CD4-positive, alpha-beta T cell treated with Interleukin-17A for 1 hour (primary cell): ENCODE measurements around the gene RICTOR.
A peak's percentile ranks its signal among the peaks of the same experiment; 100 is the strongest.

Experiments
- DNase-seq: peaks from one replicate; pipeline ENCODE4 v3.0.0-alpha.2; 2020

The RICTOR gene

DNA sequence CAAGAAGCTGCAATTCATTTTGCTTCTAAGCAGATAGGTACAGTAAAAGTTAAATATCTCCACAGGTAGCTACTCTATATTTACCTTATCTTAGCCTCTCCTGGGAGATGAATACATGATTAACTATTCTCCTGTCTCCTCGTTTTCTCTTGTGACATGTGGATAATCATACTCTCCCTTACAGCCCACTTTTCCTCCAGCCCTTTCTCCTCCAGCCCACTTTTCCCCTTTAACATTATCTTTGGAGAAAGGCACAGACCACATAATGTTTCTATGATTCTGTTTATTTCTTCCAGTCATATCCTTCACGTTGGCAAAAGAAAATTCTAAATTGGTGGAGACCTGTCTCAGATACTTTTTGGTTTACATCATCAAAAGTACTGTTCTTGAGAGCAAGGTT lies 144.4 kb downstream of the RICTOR start:
- DNase-seq, result no peak

DNA sequence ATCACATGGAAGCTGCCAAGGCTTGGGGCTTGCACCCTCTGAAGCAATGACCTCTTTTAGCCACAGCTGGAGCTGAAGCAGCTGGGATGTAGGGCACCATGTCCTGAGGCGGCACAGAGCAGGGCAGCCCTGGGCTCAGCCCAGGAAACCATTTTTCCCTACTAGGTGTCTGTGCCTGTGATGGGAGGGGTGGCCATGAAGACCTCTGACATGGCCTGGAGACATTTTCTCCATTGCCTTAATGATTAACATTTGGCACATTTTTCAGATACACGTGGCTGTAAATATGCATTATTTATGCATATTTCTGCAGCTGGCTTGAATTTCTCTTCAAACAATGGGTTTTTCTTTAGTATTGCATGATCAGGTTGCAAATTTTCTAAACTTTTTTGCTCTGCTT lies 146.7 kb downstream of the RICTOR start:
- no peak for DNase-seq

DNA sequence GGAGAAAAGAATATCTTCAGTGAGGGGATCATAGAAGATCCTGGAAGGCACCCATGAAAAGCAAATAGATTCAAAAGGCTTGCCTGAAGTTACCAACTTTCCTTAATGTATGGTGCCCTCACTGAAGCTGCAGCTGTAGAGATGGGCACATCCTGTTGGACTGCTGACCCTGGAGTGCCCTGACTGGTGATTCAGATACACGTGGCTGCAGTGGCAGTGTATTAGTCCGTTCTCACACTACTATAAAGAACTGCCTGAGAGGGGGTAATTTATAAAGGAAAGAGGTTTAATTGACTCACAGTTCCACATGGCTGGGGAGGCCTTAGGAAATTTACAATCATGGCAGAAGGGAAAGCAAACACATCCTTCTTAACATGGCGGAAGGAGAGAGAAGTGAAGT lies 148.1 kb downstream of the RICTOR start:
- DNase-seq, result no peak

DNA sequence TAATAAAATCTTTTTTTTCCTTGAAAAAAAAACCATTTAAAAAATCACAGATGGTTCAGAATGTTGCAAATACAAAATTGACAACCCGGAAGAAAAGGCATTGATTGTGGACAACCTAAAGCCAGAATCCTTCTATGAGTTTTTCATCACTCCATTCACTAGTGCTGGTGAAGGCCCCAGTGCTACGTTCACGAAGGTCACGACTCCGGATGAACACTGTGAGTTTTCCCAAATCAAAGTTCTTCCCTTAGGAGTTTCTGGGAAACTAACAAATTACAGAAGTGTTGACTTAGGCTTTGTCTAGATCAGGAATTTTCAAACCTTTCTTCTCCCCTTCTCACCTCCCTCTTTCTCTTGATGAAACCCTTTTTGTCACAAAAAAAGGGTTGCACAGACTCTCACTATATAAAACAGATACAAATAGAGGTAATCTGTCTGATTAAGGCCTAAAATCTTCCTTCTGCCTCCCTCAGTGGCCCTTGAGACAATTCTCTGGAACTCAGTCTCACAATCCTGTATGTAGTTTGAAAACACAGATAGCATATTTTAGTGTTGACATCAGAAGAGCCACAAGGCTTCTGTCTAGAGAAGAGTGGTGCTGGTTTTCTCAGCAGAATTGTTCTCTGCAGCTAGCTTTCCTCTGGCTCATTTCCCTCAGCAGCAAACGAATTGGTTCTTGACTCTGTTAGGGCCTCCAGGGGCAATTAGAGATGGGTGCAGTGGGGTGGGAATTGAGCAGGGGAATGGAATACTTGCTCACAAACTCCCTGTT lies 148.9 kb downstream of the RICTOR start:
- DNase-seq, result no peak

DNA sequence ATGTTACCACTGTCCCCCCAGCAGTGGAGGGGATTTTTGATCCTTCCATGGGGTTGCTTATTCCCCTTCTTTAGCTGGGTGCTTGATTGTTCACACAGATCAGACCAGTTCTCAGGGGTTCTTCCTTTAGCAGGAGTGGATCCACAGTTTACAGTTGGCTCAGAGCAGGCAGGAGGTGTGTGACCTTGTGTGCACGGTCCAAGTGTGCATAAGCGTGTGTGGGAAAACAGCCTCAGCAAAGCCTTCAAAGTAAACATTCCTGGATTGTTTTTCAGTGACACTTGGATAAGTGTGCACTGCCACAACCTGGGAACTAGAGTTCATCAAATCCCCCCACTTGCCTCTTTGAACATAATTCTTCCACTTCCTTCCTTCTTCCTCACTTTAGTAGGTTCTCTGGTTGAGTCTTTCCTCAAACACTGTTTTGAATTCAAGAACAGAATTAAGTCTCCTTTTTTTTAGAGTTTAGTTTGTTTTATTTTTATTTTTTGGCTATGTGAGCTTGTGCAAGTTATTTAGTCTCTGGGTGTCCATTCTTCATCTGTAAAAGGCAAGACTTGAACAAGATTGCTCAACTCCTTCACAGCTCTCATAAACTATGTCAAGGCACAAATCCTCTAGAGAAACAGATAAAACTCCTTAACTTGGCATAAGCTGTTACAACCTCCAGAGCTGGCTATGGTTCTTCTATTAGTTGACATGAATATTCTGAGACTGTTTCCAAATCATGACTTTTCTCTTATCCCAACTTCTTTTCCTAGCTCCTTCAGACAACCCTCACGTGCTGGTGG lies 150.3 kb downstream of the RICTOR start:
- DNase-seq, result no peak

DNA sequence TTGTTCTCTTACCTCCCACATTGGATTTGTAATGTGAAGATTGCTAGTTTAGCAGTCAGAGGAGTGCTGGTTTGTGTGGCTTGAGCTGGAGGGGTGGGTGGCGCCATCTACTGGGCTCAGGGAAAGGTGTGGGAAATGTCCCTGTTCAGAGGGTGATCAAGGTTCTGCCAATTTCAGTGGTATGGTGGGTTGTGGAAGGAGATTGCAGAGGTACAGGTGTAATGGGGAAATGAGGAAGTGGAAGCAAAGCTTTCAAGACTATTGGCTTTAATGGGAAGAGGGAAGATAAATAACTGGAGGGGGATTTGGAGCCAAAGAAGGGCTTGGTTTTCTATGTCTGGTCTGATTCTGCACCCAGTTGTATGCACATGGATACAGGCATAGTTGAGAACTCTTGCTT lies 152.0 kb downstream of the RICTOR start:
- DNase-seq, result peak; percentile 43

DNA sequence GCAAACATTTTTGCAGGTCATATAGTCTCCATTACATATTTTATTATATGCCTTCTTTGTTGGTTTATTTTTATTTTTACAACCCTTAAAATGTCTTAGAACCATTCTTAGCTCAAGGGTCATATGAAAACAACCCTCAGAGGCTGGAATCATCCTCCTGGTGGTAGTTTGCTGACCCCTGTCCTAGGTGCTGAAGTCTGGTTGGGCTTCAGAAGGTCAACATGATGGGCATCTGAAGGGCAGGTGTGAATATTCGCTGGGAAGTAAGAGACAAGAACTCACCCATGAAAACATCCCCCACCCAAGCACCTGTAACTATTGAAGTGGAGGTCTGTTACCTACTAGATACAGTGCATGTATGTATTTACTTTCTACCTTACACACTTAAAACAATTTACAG lies 153.0 kb downstream of the RICTOR start:
- DNase-seq, result no peak

DNA sequence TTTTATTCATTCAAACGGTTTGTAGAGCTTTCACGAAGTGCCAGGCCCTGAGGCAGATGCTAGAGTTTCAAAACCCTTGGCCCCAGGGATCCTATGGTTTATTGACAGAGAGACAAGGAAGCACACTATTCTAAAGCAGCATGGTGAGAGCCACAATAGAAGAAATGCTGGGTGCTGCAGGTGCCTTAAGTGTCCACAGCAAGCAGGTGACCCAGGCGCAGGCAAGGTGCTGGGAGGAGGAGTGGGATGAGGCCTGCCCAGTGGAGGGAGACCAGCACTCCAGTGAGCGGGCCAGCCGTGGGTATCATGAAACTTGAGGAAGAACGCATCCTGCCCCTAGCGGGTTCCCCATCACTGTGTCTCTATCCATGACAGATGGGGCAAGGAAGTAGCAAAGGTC lies 157.4 kb downstream of the RICTOR start:
- no peak for DNase-seq

DNA sequence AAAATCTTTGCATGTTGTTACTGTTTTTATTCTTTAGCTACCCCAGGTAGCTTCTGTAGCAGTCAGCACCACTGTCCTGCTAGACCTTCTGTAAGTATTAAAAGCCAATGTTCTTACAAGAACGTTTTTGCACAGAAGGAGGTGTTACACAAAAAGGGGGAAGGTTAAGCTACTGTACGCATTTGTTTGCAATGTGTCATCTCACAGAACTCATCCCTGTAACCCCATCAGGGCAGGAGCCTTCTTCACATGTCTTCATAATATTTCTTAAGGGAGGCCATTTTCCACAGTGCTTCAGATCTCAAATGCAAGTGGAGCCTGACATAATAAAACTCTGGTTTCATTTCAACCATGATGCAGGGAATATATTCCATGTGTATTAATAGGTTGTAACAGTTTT lies 160.5 kb downstream of the RICTOR start:
- DNase-seq, result no peak

DNA sequence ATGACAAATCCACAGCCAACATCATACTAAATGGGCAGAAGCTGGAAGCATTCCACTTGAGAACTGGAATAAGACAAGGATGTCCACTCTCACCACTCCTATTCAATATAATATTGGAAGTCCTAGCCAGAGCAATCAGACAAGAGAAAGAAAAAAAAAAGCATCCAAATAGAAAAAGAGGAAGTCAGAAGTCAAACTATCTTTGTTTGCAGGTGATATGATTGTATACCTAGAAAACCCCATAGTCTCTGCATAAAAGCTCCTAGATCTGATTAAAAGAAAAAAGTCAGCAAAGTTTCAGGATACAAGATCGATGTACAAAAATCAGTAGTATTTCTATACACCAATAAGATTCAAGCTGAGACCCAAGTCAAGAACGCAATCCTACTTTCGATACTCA lies 162.3 kb downstream of the RICTOR start:
- DNase-seq, result no peak

DNA sequence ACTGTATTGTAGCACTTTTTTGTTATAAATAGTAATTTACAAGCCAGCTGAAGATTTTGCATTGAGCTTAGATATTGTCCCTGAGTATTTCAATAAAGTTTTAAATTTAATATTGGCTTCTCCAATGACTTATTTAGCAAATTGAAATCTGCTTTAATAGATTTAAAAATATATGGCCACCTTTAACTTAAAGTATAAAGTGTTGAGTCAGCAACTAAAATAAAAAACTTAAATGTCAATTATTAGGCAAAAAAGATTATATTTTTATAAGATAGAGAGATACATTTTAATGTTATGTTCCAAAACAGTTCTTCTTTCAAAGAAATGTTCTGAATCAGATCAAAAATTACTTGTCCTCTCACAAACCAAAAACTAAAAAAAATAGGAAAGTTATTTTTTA lies 167.7 kb downstream of the RICTOR start:
- DNase-seq, result no peak

DNA sequence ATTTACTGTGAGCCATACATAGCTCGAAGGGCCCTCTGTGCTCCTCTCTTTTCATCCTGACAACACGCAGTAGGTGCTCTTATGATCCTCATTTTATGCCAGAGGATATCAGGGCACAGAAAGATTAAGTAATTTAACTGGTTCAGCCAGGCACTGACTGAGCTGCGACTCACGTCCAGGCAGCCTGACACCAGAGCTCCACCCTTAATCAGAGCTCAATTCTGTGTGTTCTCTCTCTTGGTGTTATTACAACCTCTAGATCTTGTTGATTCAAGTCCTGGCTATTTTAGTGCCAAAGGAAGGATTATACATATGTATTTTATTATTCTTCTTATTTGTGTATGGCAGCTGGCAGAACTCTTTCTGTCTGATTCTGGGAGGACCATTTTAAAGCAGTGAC lies 168.7 kb downstream of the RICTOR start:
- DNase-seq, result no peak

DNA sequence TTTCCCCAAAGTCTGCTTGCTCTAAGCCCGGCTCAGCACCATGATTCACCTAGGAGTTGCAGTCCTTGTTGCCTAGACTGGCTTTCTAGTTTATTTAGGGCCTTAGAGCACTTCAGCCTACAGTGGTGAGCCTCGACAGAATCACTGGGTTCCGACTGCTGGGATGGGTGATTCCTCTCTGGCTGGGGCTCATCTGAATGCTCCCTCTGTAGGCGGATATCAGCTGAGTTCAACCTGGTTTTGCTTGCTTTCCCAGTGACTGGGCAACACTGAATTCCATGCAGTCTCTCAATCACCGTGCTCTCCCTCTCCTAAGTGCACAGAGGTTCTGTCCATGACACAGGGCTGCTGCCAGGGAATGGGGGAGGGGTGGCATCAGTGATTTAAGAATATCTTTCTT lies 174.3 kb downstream of the RICTOR start:
- DNase-seq, result no peak

DNA sequence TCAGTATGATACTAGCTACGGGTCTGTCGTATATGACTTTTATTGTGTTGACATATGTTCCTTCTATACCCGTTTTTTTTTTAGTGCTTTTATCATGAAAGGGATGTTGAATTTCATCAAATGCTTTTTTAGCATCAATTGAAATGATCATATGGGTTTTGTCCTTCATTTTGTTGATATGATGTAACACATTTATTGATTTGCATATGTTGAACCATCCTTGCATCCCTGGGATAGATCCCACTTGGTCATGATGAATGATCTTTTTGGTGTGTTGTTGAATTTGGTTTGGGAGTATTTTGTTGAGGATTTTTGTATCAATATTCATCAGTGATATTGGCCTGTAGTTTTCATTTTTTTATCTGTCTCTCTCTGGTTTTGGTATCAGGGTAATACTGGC lies 177.4 kb downstream of the RICTOR start:
- DNase-seq, result no peak

DNA sequence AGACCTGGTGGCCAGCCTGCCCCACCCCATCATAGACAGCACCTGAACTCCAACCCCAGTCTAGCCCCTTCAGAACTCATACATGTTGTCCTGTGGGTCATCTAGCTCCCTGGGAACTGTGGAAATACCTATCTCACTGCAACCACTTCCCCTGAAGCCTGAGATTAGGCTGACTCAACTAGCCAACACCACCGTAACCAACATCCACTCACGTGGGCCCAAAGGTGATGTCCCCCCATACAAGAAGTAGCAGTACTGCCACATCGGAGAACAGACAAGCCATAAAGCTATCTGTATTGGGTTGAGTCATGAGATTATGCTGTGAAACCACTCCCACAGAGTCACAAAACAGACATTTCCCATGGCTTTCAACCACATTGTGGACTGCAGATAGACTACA lies 181.8 kb downstream of the RICTOR start:
- DNase-seq, result no peak

DNA sequence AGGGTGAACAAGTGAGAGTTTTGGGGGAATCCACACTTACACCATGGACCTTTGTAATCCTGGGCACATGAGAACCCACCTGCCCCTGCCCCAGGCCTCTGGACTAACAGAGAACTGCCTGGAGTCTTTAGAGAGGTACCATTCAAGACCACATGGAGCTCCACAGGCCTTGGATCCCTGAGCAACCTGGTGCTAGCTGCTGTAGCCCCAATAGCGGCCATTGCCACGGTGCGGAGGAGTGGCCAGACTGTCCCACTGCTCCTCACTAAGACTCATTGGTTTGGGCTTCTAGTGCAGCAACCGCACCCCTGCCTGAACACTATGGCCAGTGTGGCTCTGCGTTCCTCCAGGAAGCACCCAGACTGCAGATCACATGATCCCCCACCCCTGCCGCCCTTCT lies 182.6 kb downstream of the RICTOR start:
- DNase-seq, result no peak

DNA sequence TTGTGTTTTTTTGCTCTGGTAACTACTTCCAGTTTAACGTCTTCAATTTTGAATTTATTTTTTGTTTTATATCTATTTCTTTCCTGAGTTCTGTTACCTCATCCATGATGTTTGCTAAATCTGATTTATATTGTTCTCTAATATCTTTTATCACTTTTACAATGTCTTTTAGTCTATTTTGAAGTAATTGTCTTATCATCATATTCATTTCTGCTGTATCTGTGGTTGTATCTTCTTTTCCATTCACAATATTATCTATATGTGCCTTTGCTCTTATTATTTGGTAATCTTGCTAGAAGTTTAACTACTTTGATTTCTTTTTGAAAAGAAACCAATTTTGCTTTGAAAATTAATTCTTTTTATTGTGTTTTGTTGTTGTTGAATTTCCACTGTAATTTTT lies 184.8 kb downstream of the RICTOR start:
- DNase-seq, result no peak

DNA sequence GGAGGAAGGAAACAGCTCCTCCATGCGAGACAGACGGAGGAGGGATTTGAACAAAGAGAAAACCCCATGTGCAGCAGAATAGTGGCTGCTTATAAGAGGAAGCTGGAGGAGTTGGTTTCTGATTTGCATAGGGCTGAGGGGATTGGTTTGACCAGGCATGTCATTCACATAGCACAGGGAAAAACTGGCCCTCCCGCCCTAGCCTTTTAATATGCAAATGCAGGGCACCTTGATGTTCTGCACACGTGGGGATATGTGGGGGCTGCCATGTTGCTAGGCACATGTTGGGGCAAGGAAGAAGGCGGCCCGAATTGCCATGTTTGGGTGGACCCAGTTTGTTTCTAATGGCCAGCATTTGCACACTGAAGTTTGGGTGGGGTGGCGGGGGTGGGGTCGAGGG lies 186.2 kb downstream of the RICTOR start:
- DNase-seq, result no peak
